HG03565 (cell line): ENCODE data around the gene OXSM.

Source experiments
- ATAC-seq: cut with Tn5 transposase; IDR thresholded peaks from one replicate; pipeline ENCODE4 v1.9.1; 2021; ENCODE audit warnings: mild to moderate bottlenecking, moderate library complexity; ENCODE audit not compliant: unreplicated experiment

OXSM gene

DNA sequence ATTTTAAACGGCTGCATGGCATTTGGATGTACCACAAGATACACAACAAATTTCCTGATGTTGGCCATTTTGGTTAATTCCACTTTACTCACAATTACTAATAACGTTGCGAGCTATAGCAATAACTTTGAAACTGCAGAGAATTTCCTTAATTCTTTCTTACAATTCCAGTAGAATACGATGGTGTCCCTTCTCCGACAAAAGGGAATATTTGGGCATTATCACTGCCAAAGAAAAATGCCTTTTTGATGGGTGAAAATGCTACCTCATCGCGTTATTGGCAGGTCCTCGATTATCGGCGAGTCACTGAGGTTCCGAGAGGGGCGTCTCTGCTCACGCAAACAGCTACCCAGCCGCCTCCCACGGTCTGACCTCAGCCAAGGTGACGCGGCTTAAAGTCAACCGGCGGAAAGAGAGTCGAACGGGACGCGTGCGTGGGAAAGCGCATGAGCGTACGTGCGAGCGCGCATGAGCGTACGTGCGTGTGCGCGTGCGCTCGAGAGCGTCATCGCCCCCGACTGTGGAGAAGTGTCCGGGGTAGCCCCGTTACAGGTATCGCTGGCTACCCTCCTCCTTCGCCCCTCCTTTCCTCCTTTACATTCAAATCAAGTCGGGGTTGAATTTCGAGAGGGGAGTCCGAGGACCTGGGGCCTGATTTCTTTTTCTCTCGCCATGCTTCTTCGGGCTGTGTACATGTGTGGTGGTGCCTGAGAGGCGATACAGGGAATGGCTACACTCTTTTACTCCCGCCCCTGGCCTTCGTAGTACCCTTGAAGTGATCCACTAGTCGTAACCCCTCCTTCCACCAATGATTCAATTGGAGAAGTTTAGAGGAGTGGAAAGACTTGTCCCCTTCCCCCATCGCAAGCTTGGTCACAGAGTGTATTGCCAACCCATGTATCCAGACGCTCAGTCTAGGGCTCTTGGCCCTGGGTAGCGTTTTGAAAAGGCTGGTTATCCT is at the start of gene OXSM:
OXSM (plus strand) TSS at position 495 of the 961 bp plus-strand sequence. CDS start 931 bp downstream, outside the sequence.
- peak; percentile 90 for ATAC-seq

DNA sequence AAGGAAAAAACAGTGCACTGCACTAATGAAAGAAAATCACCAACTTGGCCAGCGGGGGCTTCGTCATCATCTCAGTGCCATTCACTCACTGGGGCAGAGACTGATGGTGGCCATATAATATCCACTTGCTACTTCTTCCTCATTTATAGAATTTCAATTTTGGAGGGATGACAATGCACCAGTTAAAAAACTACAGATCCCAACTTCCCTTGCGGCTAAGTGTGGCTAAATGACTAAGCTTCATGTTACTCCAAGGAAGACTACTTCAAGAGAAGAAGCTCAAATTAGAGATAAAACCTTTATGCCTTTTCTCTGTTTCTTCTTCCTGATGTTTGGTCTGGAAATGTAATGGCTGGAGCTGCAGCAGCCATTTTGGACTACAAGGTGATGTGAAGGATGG is 45.4 kb upstream of the OXSM start:
- ATAC-seq = no peak

DNA sequence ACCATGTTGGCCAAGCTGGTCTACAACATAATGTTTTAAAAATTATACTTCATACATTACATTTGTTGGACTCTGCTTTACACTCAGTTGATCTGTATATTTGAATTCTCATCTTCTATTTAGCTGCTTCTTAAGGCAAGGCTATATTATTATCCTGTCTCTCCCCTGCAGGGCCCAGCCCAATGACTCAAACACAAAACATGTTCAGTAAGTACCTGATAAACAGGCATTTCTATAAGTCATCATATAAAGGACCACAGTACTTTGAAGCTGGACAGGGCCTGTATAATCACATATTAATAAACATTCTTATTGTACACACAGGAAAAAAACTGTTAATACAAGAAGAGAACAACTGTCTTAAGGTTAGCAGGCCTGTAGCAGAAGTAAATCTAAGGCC is 42.9 kb upstream of the OXSM start:
- no peak for ATAC-seq

DNA sequence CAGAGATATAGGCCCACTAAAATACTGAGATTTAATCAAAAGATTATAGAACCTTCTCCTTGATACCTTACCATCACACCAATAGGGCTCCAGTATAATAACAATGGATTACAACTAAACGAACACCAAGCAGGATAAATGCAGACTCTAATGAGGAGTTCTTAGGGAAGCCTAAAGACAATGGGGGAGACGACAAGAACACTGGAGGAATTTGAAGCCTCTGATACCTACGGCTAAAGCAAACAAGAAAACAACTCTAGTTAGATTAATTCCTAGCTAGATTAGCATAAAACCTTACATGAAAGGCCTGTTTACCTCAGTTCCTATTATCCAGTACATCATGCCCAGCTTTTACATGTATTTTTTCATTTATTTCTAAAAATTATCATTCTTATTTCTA is 41.7 kb upstream of the OXSM start:
- no peak for ATAC-seq

DNA sequence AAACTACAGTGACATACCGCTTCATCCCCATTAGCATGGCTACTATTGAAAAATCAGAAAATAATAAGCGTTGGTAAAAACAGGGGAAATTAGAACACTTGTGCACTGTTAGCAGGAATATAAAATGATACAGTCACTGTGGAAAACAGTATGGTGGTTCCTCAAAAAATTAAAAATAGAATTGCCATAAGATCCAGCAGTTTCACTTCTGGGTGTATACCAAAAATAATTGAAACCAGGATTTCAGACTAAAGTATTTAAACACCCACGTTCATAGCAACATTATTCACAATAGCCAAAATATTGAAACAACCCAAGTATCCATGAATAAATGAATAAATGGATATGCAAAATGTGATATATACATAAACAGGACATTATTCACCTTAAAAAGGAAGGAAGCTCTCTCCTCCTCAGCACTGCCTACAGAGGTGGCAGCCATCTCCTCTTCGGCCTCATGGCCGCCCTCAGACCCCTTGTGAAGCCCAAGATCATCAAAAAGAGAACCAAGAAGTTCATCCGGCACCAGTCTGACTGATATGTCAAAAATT is 40.8 kb upstream of the OXSM start:
- no peak for ATAC-seq

DNA sequence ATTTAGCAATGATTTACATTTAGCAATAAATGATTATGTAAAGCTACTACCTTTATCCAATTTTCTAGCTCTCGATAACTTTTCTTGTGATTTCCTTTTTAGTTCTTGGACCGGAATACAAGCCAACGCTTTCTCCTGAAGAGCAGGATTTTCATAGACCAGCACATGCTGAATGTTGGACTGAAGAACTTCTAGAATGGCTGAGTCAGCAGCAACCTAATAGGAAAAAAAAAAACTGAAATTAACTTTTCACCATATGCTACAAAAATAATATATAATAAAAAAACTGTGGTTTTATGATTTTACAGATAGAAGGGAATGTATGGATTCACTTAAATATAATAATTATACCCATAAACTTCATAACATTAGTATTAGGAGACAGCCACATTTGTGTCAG is 38.8 kb upstream of the OXSM start:
- ATAC-seq = no peak

DNA sequence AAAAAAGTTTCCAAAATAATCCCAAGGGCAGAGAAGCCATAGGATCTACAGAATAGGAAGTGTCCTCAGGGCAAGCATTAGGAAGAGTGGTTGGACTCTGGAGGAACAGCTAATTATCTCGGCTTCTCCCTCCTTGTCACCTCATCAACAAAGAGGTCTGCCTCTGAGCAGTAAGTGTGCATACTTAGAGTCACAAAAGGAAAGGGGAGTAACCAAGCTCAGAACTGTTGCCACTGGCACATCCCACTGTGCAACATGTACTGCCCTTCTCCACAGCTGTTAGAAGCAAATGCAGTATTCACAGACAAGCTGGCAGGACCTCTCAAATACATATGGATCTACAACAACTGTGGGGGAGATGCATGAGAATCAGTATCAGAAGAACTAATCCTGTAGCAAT is 38.2 kb upstream of the OXSM start:
- no peak for ATAC-seq

DNA sequence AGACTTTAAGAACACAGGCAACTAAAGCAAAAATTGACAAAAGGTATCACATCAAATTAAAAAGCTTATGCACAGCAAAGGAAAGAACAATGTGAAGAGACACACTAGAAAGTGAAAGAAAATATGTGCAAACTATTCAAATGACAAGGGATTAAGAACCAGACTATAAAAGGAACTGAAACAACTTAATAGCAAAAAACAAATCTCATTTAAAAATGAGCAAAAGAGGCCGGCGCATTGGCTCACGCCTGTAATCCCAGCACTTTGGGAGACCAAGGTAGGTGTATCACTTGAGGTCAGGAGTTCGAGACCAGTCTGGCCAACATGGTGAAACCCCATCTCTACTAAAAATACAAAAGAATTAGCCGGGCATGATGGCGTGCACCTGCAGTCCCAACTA is 21.0 kb upstream of the OXSM start:
- peak; percentile 91 for ATAC-seq

DNA sequence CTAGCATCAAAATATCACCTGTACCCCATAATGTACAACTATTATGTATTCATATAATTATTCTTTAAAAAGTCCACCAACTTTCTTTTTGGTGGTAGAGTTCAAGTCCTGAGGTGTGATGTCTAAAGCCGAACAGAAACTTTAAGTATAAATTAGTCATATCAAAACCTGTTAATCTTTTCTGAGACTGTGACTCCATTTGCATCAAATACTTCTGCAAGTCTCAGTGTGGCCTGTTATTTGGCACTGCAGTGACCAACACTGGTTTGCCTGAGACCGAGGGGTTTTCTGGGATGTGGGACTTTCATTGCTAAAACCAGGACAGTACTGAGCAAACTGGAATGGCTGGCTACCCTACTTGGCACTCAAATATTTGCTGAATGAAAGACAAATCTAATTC is 14.0 kb upstream of the OXSM start:
- ATAC-seq = no peak

DNA sequence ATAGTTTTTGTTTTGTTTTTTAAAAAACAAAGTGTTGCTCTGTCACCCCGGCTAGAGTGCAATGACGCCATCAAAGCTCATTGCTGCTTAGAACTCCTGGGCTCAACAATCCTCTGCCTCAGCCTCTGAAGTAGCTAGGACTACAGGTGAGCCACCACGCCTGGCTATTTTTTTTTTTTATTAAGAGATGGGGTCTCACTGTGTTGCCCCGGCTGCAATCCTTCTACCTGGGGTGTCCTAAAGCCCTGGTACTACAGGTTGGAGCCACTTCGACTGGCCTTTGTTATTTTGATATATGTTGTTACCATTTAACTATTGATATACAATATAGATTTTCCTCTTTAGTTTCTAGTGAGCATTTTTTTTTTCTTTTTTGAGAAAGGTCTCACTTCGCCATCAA is 9.3 kb upstream of the OXSM start:
- ATAC-seq = no peak

DNA sequence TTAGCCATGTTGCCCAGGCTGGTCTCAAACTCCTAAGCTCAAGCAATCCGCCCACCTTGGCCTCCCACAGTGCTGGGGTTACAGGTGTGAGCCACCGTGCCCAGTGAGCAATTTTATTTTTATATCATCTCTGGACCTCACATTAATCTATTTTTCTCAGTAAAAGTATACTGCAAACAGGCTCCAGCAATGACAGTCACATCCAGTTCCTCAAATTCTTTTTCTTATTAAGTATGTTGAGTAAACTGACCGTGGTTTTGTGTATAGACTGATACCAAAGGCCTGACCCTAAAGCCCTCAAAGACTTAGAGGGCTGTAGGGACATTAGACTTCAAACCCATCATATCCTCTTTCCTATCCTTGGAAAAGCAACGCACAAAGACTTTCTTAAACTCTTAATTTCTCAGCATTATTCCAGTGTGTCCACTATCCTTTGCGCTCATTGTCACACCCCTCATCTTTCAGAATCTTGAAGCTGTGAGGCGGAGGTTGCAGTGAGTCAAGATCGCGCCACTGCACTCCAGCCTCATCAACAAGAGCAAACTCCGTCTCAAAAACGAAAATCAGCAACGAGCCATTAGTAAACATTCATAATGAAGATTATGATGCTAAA is 8.6 kb upstream of the OXSM start:
- peak; percentile 0 for ATAC-seq

DNA sequence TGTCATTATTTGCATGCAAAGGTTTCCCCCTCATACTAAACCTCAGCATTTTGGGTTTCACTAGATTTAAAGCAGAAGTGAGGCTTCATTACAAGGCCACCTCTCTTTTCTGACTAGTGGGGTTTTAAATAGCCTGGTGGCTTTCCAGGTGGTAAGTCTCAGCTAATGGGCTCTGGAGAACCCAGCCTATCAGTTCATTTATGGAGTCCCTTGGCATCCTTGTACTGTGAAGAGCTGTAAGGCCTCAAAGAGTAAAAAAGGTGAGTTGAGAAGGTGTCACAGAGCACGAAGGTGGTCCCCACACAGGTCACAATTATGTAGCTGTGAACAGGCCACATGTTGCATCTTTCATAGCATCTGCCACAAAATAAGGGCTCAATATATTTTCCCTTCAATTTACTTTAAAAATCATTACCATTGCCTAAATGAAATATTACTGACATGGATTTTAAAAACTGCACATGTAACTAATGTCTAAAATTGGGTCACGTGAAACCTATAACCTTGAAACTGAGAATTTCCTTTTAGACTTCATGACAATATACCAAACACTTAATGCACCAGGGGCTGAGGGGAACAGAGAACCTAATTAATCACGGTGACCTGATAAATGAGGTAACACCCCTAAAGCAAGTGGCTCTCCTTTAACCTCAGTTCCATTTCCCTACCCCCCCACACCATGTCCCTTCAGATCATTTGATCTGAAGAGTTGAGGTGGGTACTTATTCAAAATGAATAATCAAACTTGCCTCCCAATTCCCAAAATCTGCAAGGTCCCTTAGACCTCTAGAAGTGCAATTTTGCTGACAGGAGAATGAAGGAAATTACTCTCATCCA is 7.9 kb upstream of the OXSM start:
- peak; percentile 50 for ATAC-seq

DNA sequence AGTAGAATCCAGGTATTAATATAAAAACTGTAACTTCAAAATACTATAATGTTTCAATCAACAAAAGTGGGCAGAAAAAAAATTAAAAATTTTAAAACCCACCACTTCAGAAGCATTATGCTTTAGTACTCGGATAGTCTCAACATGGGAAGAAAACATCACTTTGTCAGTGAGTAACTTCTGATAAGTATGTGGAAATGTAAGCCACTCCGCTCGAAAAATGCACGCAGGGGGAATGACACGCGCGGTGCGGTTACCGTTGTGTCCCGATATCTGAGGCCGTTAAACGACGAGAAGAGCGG is 7.3 kb upstream of the OXSM start:
- no peak for ATAC-seq

DNA sequence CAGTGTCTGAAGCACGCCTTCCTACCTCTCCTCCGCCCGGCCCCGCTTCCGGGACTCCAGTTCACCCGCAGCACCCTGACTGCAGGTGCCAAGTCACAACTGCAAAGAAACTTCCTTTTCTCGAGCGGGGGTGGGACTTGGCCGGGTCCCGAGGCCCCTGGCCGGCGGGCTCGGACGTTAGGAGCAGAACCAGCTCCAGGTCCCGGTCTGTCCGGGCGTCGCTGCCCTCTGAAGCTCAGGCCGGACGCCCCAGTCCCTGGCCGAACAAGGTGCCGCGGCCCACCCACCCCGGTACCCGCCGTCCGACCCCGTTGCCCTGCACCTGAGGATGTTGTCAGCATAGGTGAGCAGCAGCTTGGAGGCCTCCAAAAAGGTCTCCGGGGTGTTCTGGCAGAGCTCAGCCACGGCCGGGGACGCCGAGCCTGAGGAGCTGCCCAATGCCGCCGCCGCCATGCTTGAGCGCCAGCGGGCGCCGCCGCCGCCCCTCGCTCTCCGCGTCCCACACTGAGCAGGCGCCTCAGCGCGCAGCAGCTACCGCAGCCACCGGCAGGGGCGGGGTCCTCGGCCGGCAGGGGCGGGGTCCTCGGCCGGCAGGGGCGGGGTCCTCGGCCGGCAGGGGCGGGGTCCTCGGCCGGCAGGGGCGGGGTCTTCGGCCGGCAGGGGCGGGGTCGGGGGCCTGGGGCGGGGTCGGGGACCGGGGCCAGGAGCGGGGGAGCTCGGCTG is 6.8 kb upstream of the OXSM start, which contains the start of gene NGLY1:
NGLY1 (minus strand) TSS at position 506 of the 723 bp plus-strand sequence; CDS start at position 453, 53 bp downstream.
- ATAC-seq = peak; percentile 63

DNA sequence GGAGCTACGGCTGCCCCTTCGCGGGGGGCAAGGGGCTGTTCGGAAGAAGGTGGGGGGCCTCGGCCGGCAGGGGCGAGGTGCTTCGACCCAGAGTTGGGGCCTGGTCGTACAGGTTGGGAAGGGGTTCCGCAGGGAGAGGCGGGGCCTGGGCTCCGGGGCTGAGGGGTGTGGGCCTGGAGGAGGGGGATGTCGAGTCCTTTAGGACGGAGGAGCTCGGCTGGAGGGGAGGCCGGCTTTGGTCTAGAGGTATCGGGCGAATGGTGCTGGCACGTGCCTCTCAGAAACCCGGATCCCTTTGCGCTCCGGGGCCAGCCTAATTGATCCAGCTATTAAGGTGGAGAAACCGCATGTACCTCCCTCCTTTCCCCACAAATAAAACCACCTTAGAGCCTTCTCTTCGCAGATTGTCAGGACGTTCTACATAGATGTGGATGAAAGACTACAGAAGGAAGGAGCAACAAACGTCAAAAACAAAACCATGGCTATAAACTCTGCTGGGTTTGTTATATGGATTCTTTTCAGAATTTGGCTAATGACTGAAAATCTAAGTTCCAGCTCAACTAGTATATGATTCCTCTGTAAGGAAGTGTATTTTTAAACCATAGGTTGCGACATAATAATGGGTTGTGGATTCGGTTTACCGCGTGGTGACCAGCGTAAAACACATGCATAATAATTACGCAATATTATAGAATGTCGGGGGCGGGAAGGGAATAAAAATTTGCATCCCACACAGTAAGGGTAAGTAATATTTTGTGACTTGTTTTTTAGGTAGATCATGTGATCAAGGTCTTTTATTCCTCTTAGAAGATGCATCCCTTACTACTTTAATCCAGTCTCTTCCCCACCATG is 6.0 kb upstream of the OXSM start:
- ATAC-seq = peak; percentile 4

DNA sequence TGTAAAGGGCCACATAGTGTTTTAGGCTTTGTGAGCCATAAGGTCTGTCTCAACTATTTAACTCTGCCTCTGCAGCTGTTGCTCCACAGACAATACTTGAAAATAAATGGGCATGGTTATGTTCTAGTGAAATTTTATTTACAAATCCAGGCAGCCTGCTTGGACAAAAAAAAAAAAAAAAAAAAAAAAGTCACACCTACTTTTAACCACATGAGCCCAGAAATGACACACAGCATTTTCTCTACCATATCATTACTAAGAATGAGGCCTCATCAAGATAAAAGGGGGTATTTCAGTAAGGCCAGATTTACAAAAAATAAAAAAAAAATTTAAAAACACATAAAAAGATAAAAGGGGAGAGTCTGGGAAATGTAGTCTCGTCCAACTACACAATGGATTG is 4.9 kb upstream of the OXSM start:
- no peak for ATAC-seq

DNA sequence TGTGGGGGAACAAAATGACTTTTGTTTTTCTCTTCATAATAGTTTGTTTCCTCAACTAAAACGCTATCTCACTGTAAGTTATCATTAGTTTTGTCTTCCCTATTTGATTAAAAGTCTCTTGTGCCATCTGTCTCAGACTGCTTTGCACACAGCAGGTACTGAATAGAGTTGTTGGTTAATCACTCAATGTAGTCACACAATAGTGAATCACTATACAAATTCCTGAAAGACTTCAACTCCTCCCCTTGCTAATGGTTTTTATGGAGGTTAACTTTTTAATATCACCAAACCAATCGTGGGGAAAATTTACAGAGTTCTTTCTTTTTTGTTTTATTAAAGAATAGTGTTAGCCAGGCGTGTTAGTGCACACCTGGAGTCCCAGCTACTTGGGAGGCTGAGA is 4.1 kb upstream of the OXSM start:
- ATAC-seq = no peak

DNA sequence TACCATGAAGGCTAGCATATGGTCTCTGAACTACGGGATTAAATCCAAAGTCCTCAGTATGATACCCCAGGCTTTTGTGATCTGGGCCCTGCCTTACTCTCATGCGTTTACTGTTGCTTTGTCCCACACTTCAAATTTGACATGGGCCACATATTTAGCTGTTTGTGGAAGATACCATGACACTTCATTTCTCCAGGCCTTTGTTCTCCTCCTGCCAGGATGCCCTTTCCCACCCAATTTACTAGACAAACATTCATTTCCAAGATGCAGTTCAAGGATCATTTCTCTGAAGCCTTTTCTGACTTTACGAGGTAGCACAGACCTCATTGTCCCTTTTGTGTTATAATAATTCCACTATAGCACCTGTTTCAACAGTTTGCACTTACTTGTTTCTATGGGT is 2.2 kb upstream of the OXSM start:
- no peak for ATAC-seq

DNA sequence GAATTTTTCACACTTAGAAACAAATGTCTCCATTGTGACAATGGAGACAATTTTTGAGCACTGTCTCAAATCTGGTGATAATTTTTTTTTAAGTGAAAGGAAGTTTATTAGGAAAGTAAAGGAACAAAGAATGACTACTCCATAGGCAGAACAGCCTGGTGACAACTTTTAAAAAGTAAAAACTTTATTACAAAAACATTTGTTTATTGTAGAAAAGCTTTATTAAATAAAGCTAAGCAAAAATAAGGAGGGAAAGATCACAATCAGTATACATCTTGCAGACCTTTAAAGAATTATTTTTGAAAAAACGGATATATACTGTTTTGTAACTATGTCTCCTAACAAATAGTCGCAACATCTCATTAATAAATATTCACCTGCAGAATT is 688 bp upstream of the OXSM start:
- ATAC-seq = no peak

DNA sequence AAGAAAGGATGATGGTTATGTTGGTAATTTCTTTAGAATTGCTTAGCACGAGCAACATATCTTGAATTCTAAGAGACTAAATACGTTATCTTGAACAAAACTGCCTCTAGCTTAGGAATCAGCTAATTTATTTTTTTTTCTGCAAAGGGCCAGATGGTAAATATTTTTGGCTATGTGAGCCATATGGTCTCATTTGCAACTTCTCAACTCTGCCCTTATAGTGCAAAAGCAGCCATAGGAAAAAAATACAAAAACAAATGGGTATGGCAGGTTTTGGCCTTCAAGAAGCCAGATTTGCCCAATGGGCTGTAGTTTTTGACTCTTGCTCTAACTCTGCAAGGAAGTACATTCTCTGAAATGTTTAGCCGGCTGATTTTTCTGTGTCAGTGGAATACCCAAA is 11.9 kb downstream of the OXSM start:
- no peak for ATAC-seq
